ENCODE measurements around the gene CR1.
"Not testable (repeated sequence)": the region's sequence is repeated elsewhere in the genome, so short reads cannot be mapped to it uniquely, and the experiment has no call there.

The CR1 gene

DNA sequence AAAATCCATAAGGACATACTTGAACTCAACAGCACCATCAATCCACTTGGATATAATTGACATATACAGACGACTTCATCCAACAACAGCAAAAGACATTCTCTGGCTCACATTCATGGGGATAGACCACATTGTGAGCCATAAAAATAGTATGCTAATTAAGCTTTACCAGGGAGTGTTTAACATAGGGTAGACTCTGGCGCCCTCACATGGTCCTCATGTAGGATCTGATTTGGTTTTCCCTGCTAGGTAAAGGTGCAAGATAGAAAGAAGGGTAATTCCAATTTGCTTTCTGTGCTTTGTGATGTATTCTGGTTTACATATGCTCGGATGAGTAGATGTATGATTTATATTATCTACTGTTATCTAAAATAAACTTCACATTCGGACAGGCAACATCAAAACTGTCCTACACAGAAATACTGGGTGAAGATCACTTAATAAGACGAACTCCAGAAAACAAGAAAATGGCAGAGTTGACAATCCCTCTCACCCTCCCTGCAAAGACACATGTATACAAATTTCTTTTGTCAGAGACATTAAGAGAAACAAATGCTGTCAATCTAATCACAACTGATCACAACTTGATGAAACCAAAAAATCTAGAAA lies 176.7 kb downstream of the CR1 start:
- peak; percentile 27 to 33 for DNase-seq (ENCODE audit: low read depth in 2 of 2)

DNA sequence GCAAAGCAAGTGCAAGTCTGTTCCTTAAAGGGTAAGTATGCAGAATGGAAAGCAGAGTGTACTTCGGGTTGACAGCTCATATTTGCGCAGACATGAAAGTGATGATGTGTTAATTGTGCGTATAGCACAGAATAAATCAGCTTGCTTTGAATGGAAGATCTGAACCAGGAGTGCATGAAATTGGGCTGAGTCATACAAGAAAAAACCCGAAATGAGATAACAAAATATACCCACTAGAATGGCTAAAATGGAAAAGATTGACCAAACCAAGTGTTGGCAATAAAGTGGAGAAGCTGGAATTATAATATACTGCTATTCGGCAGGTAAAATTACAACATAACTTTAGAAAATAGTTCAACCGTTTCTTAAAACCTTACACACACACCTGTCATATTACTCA lies 177.4 kb downstream of the CR1 start:
- no peak for DNase-seq (ENCODE audit: low read depth in 2 of 2)

DNA sequence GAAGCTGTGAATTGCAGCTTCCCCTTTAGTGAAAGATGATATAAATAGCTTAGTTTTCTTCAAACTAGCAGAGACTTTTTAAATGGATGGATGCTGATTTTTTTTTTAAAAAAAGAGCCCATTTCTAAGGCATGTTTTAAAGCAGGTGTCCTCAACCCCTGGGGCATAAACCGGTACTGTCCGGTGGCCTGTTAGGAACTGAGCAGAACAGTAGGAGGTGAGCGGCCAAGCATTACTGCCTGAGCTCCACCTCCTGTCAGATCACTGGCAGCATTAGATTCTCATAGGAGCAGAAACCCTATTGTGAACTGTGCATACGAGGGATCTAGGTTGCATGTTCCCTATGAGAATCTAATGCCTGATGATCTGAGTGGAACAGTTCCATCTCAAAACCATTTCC lies 180.2 kb downstream of the CR1 start:
- DNase-seq (ENCODE audit: low read depth in 2 of 2) = no peak

DNA sequence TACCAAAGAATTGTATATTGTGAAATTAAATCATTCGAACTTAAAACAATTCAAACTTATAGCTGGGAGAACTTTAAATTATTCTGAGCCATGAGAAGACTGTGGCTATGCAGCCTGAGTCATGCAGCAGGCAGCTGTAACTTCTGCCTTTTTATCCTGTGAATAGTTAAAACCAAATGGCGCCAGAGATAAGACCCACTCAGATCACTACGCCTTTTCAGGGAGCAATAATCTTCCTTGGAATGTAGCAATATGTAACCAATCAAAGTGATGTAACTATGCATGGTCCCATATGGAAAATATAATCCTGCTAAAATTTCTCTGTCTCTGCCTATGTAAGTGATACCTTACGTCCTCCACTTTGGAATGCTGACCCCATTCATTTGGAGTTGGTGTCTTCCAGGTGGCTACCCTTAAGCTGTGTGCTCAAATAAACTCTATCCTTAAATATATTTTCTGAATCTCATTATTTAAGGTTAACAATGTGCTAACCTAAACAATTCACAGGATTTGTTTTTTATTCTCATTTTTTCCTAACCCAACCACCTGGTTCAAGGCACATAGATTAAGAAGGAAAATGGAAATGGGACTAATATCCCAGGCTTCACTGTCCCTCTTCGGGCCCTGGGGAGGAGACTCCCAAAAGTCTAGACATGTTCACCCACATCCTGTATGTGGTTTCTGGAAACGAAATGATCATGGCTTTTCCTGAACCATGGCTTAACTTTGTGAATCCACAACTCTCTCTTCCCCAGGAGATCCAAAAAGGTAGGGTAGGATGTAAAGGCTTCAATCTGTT lies 184.8 kb downstream of the CR1 start:
- DNase-seq (ENCODE audit: low read depth in 2 of 2) = peak; percentile 92 to 94

DNA sequence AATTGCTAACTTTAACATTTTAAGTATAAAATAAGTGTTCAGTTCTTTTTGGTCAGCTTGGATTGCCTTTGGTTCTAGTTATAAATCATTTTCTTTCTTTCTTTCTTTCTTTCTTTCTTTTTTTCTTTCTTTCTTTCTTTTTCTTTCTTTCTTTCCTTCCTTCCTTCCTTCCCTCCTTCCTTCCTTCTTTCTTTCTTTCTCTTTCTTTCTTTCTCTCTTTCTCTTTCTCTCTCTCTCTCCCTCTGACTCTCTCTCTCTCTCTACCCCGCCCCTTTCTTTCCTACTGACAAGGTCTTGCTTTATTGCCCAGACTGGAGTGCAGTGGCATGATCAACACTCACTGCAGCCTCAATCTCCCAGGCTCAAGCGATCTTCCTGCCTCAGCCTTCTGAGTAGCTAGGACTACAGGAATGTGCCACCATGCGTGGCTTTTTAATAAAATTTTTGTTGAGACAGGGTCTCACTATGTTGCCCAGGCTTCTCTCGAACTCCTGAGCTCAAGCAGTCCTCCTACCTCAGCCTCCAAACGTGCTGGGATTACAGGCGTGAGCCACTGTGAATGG lies 187.0 kb downstream of the CR1 start:
- not testable (repeated sequence) for DNase-seq (ENCODE audit: low read depth in 2 of 2)

DNA sequence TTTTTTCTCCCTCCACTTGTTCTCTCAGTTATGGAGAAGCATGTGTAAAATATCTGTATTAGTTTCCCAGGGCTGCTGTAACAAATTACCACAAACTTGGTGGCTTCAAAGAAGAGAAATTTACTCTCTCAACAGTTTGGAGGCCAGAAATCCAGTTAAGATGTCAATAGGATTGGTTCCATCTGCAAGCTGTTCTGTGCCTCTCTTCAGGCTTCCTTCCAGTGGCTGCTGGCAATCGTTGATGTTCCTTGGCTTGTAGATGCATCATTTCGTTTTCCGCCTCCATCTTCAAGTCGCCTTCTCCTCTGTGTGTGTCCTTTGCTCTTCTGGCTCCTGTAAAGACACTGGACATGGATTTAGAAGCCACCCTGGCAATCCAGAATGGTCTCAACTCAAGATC lies 194.6 kb downstream of the CR1 start:
- not testable (repeated sequence) for DNase-seq (ENCODE audit: low read depth in 2 of 2)

DNA sequence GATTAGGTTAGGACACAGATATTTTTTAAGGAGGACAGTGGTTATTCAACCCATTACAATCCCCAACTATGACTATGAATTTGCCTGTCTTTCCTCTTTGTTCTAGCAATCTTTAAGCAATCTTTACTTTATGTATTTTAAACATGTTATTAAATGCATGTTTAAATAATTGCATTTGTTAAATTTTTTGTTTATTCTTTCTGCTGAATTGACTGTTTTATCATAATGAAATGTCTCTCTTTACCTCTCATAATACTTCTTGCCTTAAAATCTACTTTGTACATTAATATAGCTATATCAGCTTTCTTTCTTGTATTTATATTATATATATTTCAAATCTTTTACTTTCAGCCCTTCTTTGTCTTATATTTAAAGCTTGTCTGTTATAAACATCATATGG lies 195.1 kb downstream of the CR1 start:
- no peak for DNase-seq (ENCODE audit: low read depth in 2 of 2)
